ENCODE measurements around the gene OPN1SW.

The OPN1SW gene

GRCh38 chr7:128732521-128733277, 42.9 kb downstream of the OPN1SW start:
- Histone ChIP-seq H3K4me2 (no peak overlapping the region), H3K9ac (no peak overlapping the region), H2AFZ (ENCODE audit: low read depth) (no peak overlapping the region)

GRCh38 chr7:128731184-128731583, 44.4 kb downstream of the OPN1SW start:
- Histone ChIP-seq H3K79me2 (ENCODE audit: insufficient read depth, low read depth) (no peaks in the 10 kb centered on the region), H3K9ac (no peak overlapping the region), H3K4me2 (no peak overlapping the region), H3K4me3 (IDR thresholded peaks at IDR 0.05; ENCODE audit: insufficient read depth, low read depth, low read length) (no peak overlapping the region), H3K27me3 (ENCODE audit: insufficient read depth, low read depth) (no peaks in the 10 kb centered on the region), H4K20me1 (ENCODE audit: insufficient read depth) (no peaks in the 10 kb centered on the region), H3K27ac (no peak overlapping the region), H3K4me1 (ENCODE audit: low read depth, poor library complexity, severe bottlenecking) (no peaks in the 10 kb centered on the region), H2AFZ (ENCODE audit: low read depth) (no peak overlapping the region), H3K36me3 (ENCODE audit: insufficient read depth) (no peaks in the 10 kb centered on the region)
- TF ChIP-seq CTCF (conservative IDR thresholded peaks at IDR 0.05; ENCODE audit: low read depth, low read length) = no peak

More at GRCh38 chr7:128732521-128733277, 42.9 kb downstream of the OPN1SW start:
- Histone ChIP-seq H3K27me3 (ENCODE audit: insufficient read depth, low read depth) (no peaks in the 10 kb centered on the region), H3K4me3 (IDR thresholded peaks at IDR 0.05; ENCODE audit: insufficient read depth, low read depth, low read length) (no peak overlapping the region), H3K4me1 (ENCODE audit: low read depth, poor library complexity, severe bottlenecking) (no peaks in the 10 kb centered on the region), H3K79me2 (ENCODE audit: insufficient read depth, low read depth) (no peaks in the 10 kb centered on the region), H3K27ac (no peak overlapping the region), H3K36me3 (ENCODE audit: insufficient read depth) (no peaks in the 10 kb centered on the region), H4K20me1 (ENCODE audit: insufficient read depth) (no peaks in the 10 kb centered on the region)
- no peak for TF ChIP-seq CTCF (conservative IDR thresholded peaks at IDR 0.05; ENCODE audit: low read depth, low read length)

- H3K9ac ChIP-seq = no peak overlapping the region
- H3K27me3 ChIP-seq (ENCODE audit: insufficient read depth, low read depth) = no peaks in the 10 kb centered on the region
- H3K79me2 ChIP-seq (ENCODE audit: insufficient read depth, low read depth) = no peaks in the 10 kb centered on the region
- no peak overlapping the region for H3K27ac ChIP-seq
- H3K4me3 ChIP-seq (IDR thresholded peaks at IDR 0.05; ENCODE audit: insufficient read depth, low read depth, low read length) = no peak overlapping the region
- no peaks in the 10 kb centered on the region for H4K20me1 ChIP-seq (ENCODE audit: insufficient read depth)
- H2AFZ ChIP-seq (ENCODE audit: low read depth) = no peak overlapping the region
- no peaks in the 10 kb centered on the region for H3K4me1 ChIP-seq (ENCODE audit: low read depth, poor library complexity, severe bottlenecking)
- H3K36me3 ChIP-seq (ENCODE audit: insufficient read depth) = no peaks in the 10 kb centered on the region
- H3K4me2 ChIP-seq = no peak overlapping the region
- TF ChIP-seq CTCF (conservative IDR thresholded peaks at IDR 0.05; ENCODE audit: low read depth, low read length) = no peak
These were observed 46.1 kb downstream of the OPN1SW start for GRCh38 chr7:128729494-128729893.

GRCh38 chr7:128728598-128728997, 47.0 kb downstream of the OPN1SW start:
- Histone ChIP-seq H3K27ac (no peak overlapping the region), H3K4me1 (ENCODE audit: low read depth, poor library complexity, severe bottlenecking) (no peaks in the 10 kb centered on the region), H3K9ac (no peak overlapping the region), H3K79me2 (ENCODE audit: insufficient read depth, low read depth) (no peaks in the 10 kb centered on the region), H2AFZ (ENCODE audit: low read depth) (no peak overlapping the region), H4K20me1 (ENCODE audit: insufficient read depth) (no peaks in the 10 kb centered on the region), H3K4me2 (no peak overlapping the region), H3K4me3 (IDR thresholded peaks at IDR 0.05; ENCODE audit: insufficient read depth, low read depth, low read length) (no peak overlapping the region), H3K36me3 (ENCODE audit: insufficient read depth) (no peaks in the 10 kb centered on the region), H3K27me3 (ENCODE audit: insufficient read depth, low read depth) (no peaks in the 10 kb centered on the region)
- TF ChIP-seq CTCF (conservative IDR thresholded peaks at IDR 0.05; ENCODE audit: low read depth, low read length) = no peak
